GM18868 (cell line): ENCODE measurements around the gene CSF2.
"Not testable (repeated sequence)": the region's sequence is repeated elsewhere in the genome, so short reads cannot be mapped to it uniquely, and the experiment has no call there.

Experiments
- ATAC-seq: cut with Tn5 transposase; IDR thresholded peaks from one replicate; pipeline ENCODE4 v1.9.1; 2021; ENCODE audit warnings: mild to moderate bottlenecking, moderate library complexity; ENCODE audit not compliant: unreplicated experiment

The CSF2 gene

DNA sequence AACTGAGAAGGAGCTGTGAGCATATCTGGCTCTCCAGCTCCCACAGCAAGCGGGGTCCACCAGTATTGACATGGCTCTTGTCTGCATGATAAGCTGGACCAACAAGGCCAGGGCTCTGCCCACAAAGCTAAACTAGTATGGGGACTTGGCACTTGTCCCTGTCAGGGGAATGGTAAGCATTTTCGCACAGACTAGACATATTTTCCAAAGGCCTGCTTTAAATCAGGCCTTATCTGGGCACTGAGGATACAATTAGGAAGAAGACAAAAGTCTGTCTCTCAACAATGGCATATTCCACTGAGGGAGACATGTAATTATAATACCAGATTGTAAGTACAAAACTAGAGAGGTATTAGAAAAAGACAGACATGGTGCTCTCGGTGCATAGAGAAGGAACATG is 32.1 kb downstream of the CSF2 start:
- ATAC-seq, result no peak

DNA sequence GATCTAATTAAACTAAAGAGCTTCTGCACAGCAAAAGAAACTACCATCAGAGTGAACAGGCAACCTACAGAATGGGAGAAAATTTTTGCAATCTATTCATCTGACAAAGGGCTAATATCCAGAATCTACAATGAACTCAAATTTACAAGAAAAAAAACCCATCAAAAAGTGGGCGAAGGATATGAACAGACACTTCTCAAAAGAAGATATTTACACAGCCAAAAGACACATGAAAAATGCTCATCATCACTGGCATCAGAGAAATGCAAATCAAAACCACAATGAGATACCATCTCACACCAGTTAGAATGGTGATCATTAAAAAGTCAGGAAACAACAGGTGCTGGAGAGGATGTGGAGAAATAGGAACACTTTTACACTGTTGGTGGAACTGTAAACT is 34.9 kb downstream of the CSF2 start:
- ATAC-seq, result not testable (repeated sequence)

DNA sequence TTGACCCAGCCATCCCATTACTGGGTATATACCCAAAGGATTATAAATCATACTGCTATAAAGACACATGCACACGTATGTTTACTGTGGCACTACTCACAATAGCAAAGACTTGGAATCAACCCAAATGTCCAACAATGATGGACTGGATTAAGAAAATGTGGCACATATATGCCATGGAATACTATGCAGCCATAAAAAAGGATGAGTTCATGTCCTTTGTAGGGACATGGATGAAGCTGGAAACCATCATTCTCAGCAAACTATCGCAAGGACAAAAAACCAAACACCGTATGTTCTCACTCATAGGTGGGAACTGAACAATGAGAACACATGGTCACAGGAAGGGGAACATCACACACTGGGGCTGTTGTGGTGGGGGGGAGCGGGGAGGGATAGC is 35.4 kb downstream of the CSF2 start:
- not testable (repeated sequence) for ATAC-seq

DNA sequence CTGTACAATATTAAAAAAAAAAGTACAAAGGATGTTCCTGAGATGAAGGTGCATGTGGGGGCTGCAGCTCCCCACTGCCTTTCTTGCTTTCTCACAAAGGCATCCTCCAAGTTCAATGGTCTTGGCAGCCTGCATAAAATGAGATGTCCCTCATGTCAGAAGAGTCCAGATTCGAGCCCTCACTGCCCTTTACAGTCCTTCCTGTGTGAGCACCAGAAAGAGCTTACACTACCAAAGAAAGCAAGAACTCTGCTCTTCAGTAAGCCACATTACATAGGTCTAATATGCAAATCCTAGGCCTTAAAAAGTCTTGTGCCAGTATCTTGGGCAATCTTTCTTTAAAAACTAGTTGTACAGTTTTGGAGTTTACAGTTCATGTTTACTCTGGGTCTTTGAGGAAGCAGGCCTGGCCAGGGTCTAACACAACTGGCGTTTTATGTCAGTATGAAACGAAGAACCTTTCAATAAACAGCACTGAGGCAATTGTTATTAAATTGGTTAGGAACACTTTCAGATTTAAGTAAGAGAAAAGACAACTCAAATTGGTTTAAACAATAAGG is 36.0 kb downstream of the CSF2 start:
- no peak for ATAC-seq

DNA sequence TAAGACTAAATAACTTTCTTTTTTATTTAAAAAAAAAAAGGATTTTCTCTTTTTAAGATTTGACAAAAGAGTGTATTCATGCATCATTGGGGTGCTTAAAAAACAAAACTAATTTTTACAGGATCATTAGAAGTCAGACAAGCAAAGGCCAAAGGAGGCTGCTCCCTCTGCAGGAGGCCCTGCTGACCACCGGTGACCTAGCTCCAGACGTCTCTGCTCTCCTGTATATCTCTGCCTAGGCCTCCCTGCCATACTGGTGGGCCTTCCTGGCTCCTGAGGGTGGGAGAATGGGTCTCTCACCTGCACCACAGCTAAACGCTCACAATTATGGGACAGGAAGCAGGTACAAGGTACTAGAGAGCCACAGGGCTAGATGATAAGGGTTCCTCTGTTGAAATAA is 36.6 kb downstream of the CSF2 start:
- no peak for ATAC-seq

DNA sequence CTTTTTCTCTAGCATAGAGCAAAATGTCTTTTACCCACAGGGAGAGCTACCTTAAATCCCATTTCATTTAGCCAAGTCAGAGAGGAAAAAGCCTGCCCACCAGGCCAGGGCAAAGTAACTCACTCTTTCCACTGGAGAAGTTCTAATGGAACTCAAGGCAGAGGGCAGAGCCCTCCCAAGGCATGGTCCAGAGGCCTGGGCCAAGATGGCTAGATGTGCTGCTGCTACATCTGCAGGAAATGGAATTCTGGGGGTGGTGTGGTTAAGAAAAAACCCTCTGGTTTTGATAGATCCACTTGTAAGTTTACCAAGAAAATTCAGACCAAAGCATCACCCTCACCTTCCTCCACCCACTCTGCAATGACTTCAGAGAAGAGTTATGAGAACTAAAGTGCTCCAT is 37.3 kb downstream of the CSF2 start:
- no peak for ATAC-seq

DNA sequence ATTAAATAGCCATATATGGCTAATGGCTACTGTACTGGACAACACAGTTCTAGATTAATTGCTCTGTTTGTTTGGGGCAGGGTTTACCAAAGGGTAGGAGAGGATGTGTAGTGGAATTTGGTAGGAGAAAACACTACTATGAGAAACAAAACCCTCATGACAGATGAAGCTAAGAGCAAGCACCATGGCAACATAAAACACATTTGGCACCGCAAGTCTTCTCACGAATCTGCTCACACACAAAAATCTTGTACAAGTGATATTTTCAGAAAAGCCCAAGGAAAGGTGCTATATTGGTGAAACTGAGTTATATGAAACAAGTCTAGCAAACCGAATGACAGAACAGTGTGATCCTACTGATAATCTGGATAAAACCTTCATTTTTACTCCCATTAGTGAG is 38.5 kb downstream of the CSF2 start:
- no peak for ATAC-seq

DNA sequence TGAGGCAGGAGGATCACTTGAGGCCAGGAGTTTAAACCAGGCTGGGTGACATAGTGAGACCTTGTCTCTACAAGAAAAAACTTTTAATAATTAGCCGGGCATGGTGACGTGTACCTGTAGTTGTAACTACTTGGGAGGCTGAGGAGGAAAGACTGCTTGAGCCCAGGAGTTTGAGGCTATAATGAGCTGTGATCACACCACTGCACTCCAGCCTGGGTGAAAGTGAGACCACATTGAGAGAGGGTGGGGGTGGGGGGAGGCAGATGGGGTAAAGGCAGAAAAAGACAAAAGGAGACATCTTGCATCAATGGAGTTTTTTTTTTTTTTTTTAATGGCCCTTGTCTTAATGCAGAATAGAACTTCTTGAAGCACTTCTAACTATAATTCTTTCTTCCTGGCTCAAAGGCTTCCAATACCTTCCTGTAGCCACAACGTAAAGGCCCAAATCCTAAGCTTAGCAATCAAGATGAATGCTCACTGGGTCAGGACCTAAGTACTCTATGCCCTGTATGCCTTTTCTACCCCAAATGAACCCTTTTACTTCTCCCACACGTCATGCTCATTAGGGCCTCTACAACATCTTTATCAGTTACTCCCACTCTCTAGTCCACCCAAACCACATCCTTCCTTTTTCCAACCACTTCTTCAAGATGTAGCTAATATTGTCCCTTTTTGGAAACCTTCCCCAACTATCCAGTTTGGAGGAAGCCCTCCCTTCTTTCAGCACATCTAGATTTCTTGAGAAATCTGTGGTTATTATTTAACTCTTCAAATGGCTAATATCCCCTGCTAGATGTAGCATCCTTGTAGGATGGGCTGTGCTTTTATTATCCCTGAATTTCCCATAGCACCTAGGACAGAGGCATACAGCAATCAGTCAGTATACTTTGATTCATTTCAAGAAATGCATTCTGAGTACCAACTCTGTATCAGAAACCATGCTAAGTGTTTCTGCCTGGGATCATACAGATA is 40.8 kb downstream of the CSF2 start:
- ATAC-seq, result no peak

DNA sequence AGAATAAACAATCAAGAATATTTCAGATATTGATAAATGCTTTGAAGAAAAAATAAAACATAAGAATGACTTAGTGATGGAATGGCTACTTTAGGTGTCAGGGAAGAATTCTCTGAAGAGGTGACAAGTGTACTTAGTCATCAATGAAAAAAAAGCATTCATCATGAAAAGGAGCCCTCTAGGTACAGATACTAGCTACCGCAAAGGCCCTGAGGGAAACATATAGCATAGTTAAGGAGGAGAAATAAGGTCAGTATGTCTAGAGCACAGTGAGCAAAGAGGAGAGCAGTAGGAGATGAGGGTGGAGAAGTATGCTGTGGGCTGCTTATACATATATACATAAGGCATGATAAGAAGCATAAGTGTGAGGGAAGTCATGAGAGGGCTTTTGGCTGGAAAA is 41.8 kb downstream of the CSF2 start:
- ATAC-seq, result no peak

DNA sequence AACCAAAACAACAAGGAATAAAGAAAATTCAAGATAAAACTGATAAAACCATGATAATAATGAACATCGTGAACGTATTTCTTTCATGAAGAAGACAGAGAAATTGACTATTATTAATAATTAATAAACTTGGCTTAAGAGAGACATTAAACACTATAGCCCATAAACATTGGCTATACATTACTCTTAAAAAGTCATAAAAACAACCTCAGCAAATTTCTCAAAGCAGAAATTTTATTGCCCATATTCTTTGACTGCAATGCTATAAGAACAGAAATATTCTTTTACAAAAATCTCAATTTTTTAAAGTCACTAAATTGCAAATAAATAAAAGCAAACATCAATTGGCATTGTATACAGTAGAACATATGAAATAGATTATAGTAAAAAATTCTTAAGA is 42.5 kb downstream of the CSF2 start:
- ATAC-seq, result no peak

DNA sequence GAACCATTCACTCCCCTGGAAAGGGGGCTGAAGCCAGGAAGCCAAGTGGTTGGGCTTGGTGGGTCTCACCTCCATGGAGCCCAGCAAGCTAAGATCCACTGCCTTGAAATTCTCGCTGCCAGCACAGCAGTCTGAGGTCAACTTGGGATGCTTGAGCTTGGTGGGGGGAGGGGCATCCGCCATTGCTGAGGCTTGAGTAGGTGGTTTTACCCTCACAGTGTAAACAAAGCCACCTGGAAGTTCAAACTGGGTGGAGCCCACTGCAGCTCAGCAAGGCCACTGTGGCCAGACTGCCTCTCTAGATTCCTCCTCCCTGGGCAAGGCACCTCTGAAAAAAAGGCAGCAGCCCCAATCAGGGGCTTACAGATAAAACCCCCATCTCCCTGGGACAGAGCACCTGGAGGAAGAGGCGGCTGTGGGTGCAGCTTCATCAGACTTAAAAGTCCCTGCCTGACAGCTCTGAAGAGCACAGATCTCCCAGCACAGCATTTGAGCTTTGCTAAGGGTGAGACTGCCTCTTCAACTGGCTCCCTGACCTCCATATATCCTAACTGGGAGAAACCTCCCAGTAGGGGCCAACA is 43.4 kb downstream of the CSF2 start:
- ATAC-seq, result not testable (repeated sequence)

DNA sequence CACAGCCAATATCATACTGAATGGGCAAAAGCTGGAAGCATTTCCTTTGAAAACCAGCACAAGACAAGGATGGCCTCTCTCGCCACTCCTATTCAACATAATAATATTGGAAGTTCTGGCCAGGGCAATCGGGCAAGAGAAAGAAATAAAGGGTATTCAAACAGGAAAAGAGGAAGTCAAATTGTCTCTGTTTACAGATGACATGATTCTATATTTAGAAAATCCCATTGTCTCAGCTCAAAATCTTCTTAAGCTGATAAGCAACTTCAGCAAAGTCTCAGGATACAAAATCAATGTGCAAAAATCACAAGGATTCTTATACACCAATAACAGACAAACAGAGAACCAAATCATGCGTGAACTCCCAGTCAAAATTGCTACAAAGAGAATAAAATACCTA is 47.1 kb downstream of the CSF2 start:
- ATAC-seq, result not testable (repeated sequence)

DNA sequence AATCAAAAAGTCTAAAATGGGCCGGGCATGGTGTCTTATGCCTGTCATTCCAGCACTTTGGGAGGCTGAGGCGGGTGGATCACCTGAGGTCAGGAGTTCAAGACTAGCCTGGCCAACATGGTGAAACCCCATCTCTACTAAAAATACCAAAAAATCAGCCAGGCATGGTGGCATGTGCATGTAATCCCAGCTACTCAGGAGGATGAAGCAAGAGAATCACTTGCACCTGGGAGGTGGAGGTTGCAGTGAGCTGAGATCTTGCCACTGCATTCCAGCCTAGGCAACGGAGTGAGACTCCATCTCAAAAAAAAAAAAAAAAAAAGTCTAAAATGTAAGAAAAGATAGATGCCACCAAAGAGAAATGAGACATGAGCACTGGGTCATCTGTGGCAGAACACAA is 49.4 kb downstream of the CSF2 start:
- not testable (repeated sequence) for ATAC-seq

DNA sequence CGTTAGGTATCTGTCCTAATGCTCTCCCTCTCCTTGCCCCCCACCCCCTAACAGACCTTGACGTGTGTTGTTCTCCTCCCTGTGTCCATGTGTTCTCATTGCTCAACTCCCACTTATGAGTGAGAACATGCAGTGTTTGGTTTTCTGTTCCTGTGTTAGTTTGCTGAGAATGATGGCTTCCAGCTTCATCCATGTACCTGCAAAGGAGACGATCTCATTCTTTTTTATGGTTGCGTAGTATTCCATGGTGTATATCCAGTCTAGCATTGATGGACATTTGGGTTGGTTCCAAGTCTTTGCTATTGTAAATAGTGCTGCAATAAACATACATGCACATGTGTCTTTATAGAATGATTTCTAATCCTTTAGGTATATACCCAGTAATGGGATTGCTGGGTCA is 50.0 kb downstream of the CSF2 start:
- ATAC-seq, result not testable (repeated sequence)
